HCT116 (cell line): ENCODE data around the gene BLNK. TPM values are rescaled to one million over a fixed set of nuclear protein-coding genes. Genes with fewer than 3 reads are reported as not detected.

Source experiments
- ATAC-seq: fragments of 200-7000 bp; cut with Tn5 transposase; 2 replicates; pipeline ENCODE4 v1.9.1; 2020; ENCODE audit warnings: mild to moderate bottlenecking, moderate library complexity
- BruUV-seq: library from RNA; stranded (reverse); fragments of 400-500 nt; replicated peaks from 2 replicates; lab custom pipeline; 2021; lab: Mats Ljungman, UMichigan
- CTCF ChIA-PET: fragments of 300-600 bp; sonication (Branson Sonifier 250); formaldehyde crosslinking; loops from one replicate; lab custom pipeline; 2021; ENCODE audit warnings: antibody characterized with exemption; lab: Charles Lee
- POLR2A ChIA-PET: fragments of 300-600, 350-600 bp; sonication (Branson Sonifier 250); formaldehyde crosslinking; loops from one replicate; lab custom pipeline; 2021; ENCODE audit warnings: antibody characterized with exemption; lab: Charles Lee
- RAD21 ChIA-PET, 2 experiments: fragments of 300-600 bp; sonication (Branson Sonifier 250); formaldehyde crosslinking; loops; one replicate each; lab custom pipeline; 2023; ENCODE audit warnings: low total read pairs in 2 of 2; ENCODE audit not compliant: uncharacterized antibody in 2 of 2, unreplicated experiment in 2 of 2, low non-redundant PET in 1 of 2; lab: Charles Lee
- DNase-seq: peaks from one replicate; pipeline ENCODE4 v3.0.0-alpha.2; 2010; ENCODE audit warnings: low read depth, low spot score
- H2AFZ ChIP-seq: fragments of 200-600 bp; shearing (Covaris generic), sonication (generic); 2 replicates; pipeline ENCODE4 v1.6.1; 2017; ENCODE audit warnings: low read depth, mixed run types, mixed read lengths, antibody characterized with exemption, low read length; ENCODE audit not compliant: poor library complexity, severe bottlenecking
- H3K27ac ChIP-seq: 2 replicates; pipeline ENCODE4 v1.5.1; 2012; ENCODE audit warnings: low read depth, low read length
- H3K27me3 ChIP-seq: fragments of 200-600 bp; sonication (generic); 2 replicates; pipeline ENCODE4 v1.6.1; 2016; ENCODE audit warnings: mixed run types, low read length, mixed read lengths; ENCODE audit not compliant: insufficient read depth
- H3K36me3 ChIP-seq, 2 experiments: fragments of 200-500 bp in 1 of 2; fragments of 200-600 bp in 1 of 2; sonication (Bioruptor generic) in 1 of 2; sonication (generic) in 1 of 2; 2 replicates each; pipeline versions ENCODE4 v1.5.1 to v1.6.1; 2014 to 2016; ENCODE audit warnings: low read length in 2 of 2, inconsistent platforms in 1 of 2, mixed read lengths in 1 of 2, mixed run types in 1 of 2; ENCODE audit not compliant: insufficient read depth in 2 of 2, control insufficient read depth in 1 of 2
- H3K4me1 ChIP-seq, 2 experiments: fragments of 200-600 bp in 1 of 2; sonication (generic) in 1 of 2; 2 replicates each; pipeline versions ENCODE4 v1.5.1 to v1.6.1; 2012 to 2017; ENCODE audit warnings: low read length in 2 of 2, inconsistent platforms in 1 of 2, mild to moderate bottlenecking in 1 of 2, mixed read lengths in 1 of 2, mixed run types in 1 of 2, moderate library complexity in 1 of 2; ENCODE audit not compliant: insufficient read depth in 2 of 2, control insufficient read depth in 1 of 2
- H3K4me2 ChIP-seq: fragments of 200-600 bp; sonication (generic); 2 replicates; pipeline ENCODE4 v1.6.1; 2017; ENCODE audit warnings: mixed run types, low read length, mixed read lengths
- H3K4me3 ChIP-seq, 2 experiments: fragments of 200-600 bp in 1 of 2; sonication (generic) in 1 of 2; replicated peaks in 1 of 2; 2 replicates each; pipeline ENCODE4 v1.5.1; 2011 to 2016; ENCODE audit warnings: low read length in 2 of 2, control low read depth in 1 of 2, low read depth in 1 of 2, mild to moderate bottlenecking in 1 of 2, mixed read lengths in 1 of 2, mixed run types in 1 of 2
- H3K79me2 ChIP-seq: fragments of 200-600 bp; sonication (generic); 2 replicates; pipeline ENCODE4 v1.6.1; 2017; ENCODE audit warnings: mild to moderate bottlenecking, mixed run types, low read length, moderate library complexity, mixed read lengths; ENCODE audit not compliant: insufficient read depth
- H3K9ac ChIP-seq: fragments of 200-600 bp; sonication (generic); 2 replicates; pipeline ENCODE4 v1.6.1; 2016; ENCODE audit warnings: low read length, mixed read lengths
- H3K9me2 ChIP-seq: fragments of 200-600 bp; sonication (generic), shearing (Covaris generic); 2 replicates; pipeline ENCODE4 v1.6.1; 2017; ENCODE audit warnings: mixed run types, mild to moderate bottlenecking, moderate library complexity; ENCODE audit not compliant: insufficient read depth
- H3K9me3 ChIP-seq, 2 experiments: fragments of 200-500 bp in 1 of 2; fragments of 200-600 bp in 1 of 2; sonication (Bioruptor generic) in 1 of 2; sonication (generic) in 1 of 2; 2 replicates each; pipeline ENCODE4 v1.6.1; 2014 to 2017; ENCODE audit warnings: low read length in 2 of 2, mixed read lengths in 2 of 2, inconsistent platforms in 1 of 2, low read depth in 1 of 2, mild to moderate bottlenecking in 1 of 2, mixed run types in 1 of 2, moderate library complexity in 1 of 2; ENCODE audit not compliant: control insufficient read depth in 1 of 2, insufficient read depth in 1 of 2
- H4K20me1 ChIP-seq: fragments of 200-600 bp; sonication (generic), shearing (Covaris generic); 2 replicates; pipeline ENCODE4 v1.6.1; 2017; ENCODE audit warnings: mixed run types, mild to moderate bottlenecking, moderate library complexity; ENCODE audit not compliant: insufficient read depth
- CEBPB ChIP-seq: IDR thresholded peaks from 2 replicates; pipeline ENCODE4 v1.6.1; 2012; ENCODE audit warnings: low read depth
- RAD21 ChIP-seq: IDR thresholded peaks from 2 replicates; pipeline ENCODE4 v1.6.1; 2012; ENCODE audit warnings: low read depth, mild to moderate bottlenecking
- SIN3A ChIP-seq: IDR thresholded peaks from 2 replicates; pipeline ENCODE4 v1.6.1; 2012; ENCODE audit warnings: low read depth
- TCF7L2 ChIP-seq: IDR thresholded peaks from 2 replicates; pipeline ENCODE4 v1.7.0; 2011; ENCODE audit warnings: borderline replicate concordance, inconsistent platforms; ENCODE audit not compliant: insufficient read depth, insufficient read length; ENCODE audit errors: extremely low read depth
- YY1 ChIP-seq: IDR thresholded peaks from 2 replicates; pipeline ENCODE4 v1.6.1; 2011; ENCODE audit warnings: low read length, low read depth, moderate library complexity, mild to moderate bottlenecking; ENCODE audit not compliant: insufficient replicate concordance; ENCODE audit errors: extremely low read depth
- intact Hi-C: fragments of 100-400 bp; cut with micrococcal nuclease; formaldehyde crosslinking; loops from 2 replicates; pipeline ENCODE4 v1.10.0; 2022
- total RNA-seq: library from RNA; stranded (reverse); gene quantifications from one replicate; pipeline ENCODE4 v1.2.1, GENCODE V29; 2021; ENCODE audit not compliant: unreplicated experiment
- TF ChIP-seq, protein P1 (sequence below), 3 experiments: fragments of 200-600 bp in 1 of 3; sonication (generic) in 1 of 3; IDR thresholded peaks in 2 of 3; conservative IDR thresholded peaks in 1 of 3; 2 replicates each; pipeline ENCODE4 v1.5.1; 2012 to 2017; ENCODE audit warnings: low read depth in 2 of 3, low read length in 2 of 3, antibody characterized with exemption in 1 of 3, borderline replicate concordance in 1 of 3, control low read depth in 1 of 3, mild to moderate bottlenecking in 1 of 3, mixed read lengths in 1 of 3, mixed run types in 1 of 3, moderate library complexity in 1 of 3; ENCODE audit not compliant: insufficient read depth in 1 of 3
- TF ChIP-seq, protein P2 (sequence below): IDR thresholded peaks from 2 replicates; pipeline ENCODE4 v1.6.1; 2012

Gene BLNK
- total RNA-seq, 1 experiment from 2014 or later = 0.59 TPM

DNA sequence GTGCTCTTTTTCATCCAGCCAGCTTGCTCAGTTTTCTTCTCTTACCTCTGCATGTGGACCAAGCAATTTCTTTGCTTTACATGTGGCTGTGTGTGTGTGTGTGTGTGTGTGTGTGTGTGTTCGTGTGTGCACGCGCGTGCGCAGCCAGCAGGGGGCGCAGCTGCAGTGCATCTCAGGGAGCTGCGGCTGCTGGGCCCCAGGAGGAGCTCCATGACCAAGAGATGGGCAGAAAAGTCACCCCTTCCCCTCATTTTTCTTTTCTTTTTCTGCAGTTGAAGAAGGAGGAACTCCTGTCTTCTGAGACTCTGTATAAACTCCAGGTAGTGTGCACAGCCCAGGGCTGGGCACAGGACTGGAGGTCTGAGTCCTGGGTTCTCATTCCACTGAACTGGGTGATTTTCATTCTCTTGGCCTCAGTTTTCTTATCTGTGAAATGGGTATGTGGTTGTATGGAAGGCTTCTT lies 41.8 kb downstream of the BLNK start:
- H3K9ac ChIP-seq = no peak overlapping the region
- H3K36me3 ChIP-seq = no peaks in the 10 kb centered on the region
- no peaks in the 10 kb centered on the region for H3K79me2 ChIP-seq
- TF ChIP-seq YY1 (peak; percentile 60), SIN3A (no peak), TCF7L2 (peak; percentile 49), RAD21 (peak; percentile 90), CEBPB (no peak)
- TF ChIP-seq, protein P1, sequence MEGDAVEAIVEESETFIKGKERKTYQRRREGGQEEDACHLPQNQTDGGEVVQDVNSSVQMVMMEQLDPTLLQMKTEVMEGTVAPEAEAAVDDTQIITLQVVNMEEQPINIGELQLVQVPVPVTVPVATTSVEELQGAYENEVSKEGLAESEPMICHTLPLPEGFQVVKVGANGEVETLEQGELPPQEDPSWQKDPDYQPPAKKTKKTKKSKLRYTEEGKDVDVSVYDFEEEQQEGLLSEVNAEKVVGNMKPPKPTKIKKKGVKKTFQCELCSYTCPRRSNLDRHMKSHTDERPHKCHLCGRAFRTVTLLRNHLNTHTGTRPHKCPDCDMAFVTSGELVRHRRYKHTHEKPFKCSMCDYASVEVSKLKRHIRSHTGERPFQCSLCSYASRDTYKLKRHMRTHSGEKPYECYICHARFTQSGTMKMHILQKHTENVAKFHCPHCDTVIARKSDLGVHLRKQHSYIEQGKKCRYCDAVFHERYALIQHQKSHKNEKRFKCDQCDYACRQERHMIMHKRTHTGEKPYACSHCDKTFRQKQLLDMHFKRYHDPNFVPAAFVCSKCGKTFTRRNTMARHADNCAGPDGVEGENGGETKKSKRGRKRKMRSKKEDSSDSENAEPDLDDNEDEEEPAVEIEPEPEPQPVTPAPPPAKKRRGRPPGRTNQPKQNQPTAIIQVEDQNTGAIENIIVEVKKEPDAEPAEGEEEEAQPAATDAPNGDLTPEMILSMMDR (IDR thresholded peaks at IDR 0.05 in 2 of 3, conservative IDR thresholded peaks at IDR 0.05 in 1 of 3; ENCODE audit: borderline replicate concordance in 1 of 3, insufficient read depth in 1 of 3, low read depth in 2 of 3, low read length in 2 of 3) = peak; percentile 97 to 99 (median 98)
- TF ChIP-seq, protein P2, sequence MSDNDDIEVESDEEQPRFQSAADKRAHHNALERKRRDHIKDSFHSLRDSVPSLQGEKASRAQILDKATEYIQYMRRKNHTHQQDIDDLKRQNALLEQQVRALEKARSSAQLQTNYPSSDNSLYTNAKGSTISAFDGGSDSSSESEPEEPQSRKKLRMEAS = peak; percentile 62
- H3K4me3 ChIP-seq = no peak overlapping the region
- ChIA-PET POLR2A (no interaction called here), RAD21 (interaction anchor here (0.6 to 1.2 kb wide), 18 partner anchors 13 to 297 kb away, joined by 3 to 5 read pairs (median 3); no protein-coding TSS in a partner anchor), CTCF (interaction anchor here (0.6 to 1.8 kb wide), 33 partner anchors 8 to 536 kb away, joined by 3 to 70 read pairs (median 4); partner anchors contain the start of gene TCTN3)
- H3K27me3 ChIP-seq = no peaks in the 10 kb centered on the region
- H3K4me1 ChIP-seq = peaks cover 0 to 6% of the 10 kb centered on the region in 2 experiments; a peak in 1 of 4 replicates
- intact Hi-C loops = loop anchor here (5.0 kb wide), 1 partner anchor 63 kb away; no protein-coding TSS in a partner anchor
- H2AFZ ChIP-seq = peak overlapping the region; percentile 65
- H3K9me3 ChIP-seq = no peaks in the 10 kb centered on the region
- no peaks in the 10 kb centered on the region for H4K20me1 ChIP-seq
- no peak overlapping the region for H3K4me2 ChIP-seq
- ATAC-seq (peak; percentile 89), DNase-seq (peak; percentile 61)
- H3K9me2 ChIP-seq = no peaks in the 10 kb centered on the region
- no peak overlapping the region for H3K27ac ChIP-seq
- BruUV-seq = no TSS peak
